GM10248 (cell line): Measurements from ENCODE around the gene PRMT9.
A peak's percentile ranks its signal among the peaks of the same experiment; 100 is the strongest.

Experiments used
- CTCF ChIA-PET: fragments of 300-600 bp; sonication (Branson Sonifier 250); formaldehyde crosslinking; extraction: SDS; loops from one replicate; lab custom pipeline; 2021; ENCODE audit warnings: antibody characterized with exemption; lab: Yijun Ruan, JAX
- POLR2A ChIA-PET: fragments of 350-650 bp; sonication (Branson Sonifier 250); formaldehyde crosslinking; extraction: SDS; loops from one replicate; lab custom pipeline; 2020; ENCODE audit warnings: antibody characterized with exemption; lab: Yijun Ruan, JAX
- DNase-seq: peaks from one replicate; pipeline ENCODE4 v3.0.0; 2012; ENCODE audit errors: extremely low spot score
- TF ChIP-seq, protein P1 (sequence below): IDR thresholded peaks from 2 replicates; pipeline ENCODE4 v1.5.1; 2012; ENCODE audit warnings: mild to moderate bottlenecking, low read depth; ENCODE audit errors: extremely low read depth, missing control alignments, control extremely low read depth

PRMT9 gene

DNA sequence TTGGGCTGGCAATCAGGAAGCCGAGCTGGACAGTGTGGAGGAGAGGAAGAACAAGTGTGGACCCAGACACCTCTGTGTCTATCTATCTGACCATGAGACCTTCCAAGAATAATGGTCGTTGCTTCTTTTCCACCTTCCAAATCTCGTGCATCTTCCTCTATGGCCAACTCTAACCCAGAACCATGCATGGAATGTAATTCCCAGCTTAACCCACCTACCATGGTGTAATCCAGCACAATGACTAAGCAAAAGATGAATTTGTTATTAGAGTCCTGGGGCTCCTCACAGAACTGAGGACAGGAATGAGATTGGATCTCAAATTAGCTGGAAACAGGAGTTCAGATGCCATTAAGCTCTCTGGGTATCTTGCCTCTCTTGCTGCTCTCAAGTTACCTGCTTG lies 84.2 kb downstream of the PRMT9 start:
- DNase-seq: no peak
- ChIA-PET CTCF (interaction anchor here (1.1 to 10.2 kb wide), 9 partner anchors 9 to 581 kb away, joined by 3 to 124 read pairs (median 5); partner anchors contain the start of gene TMEM184C), POLR2A (no interaction called here)
- TF ChIP-seq, protein P1, sequence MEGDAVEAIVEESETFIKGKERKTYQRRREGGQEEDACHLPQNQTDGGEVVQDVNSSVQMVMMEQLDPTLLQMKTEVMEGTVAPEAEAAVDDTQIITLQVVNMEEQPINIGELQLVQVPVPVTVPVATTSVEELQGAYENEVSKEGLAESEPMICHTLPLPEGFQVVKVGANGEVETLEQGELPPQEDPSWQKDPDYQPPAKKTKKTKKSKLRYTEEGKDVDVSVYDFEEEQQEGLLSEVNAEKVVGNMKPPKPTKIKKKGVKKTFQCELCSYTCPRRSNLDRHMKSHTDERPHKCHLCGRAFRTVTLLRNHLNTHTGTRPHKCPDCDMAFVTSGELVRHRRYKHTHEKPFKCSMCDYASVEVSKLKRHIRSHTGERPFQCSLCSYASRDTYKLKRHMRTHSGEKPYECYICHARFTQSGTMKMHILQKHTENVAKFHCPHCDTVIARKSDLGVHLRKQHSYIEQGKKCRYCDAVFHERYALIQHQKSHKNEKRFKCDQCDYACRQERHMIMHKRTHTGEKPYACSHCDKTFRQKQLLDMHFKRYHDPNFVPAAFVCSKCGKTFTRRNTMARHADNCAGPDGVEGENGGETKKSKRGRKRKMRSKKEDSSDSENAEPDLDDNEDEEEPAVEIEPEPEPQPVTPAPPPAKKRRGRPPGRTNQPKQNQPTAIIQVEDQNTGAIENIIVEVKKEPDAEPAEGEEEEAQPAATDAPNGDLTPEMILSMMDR: no peak

DNA sequence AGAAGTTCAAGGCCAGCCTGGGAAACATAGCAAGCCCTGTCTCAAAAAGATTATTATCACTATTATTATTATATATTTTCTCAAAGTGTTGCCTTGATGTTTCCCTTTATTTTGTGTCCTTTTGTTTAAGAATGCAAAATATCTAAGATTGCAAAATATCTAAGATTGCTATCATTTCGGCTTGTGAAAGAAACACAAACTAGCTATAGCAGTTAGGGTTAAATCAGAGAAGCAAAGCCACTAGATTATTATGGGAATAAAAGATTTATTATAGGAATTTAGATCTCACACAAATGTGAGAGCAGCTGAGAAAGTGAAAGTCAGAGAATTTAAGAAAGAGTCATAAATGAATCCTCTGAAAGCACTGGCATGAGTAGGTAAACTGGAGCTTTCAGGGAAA lies 84.8 kb downstream of the PRMT9 start:
- no peak for DNase-seq
- CTCF ChIA-PET: interaction anchor here (1.1 to 10.2 kb wide), 9 partner anchors 9 to 580 kb away, joined by 3 to 124 read pairs (median 5); partner anchors contain the start of gene TMEM184C
- TF ChIP-seq, protein P1: no peak
- POLR2A ChIA-PET: no interaction called here

DNA sequence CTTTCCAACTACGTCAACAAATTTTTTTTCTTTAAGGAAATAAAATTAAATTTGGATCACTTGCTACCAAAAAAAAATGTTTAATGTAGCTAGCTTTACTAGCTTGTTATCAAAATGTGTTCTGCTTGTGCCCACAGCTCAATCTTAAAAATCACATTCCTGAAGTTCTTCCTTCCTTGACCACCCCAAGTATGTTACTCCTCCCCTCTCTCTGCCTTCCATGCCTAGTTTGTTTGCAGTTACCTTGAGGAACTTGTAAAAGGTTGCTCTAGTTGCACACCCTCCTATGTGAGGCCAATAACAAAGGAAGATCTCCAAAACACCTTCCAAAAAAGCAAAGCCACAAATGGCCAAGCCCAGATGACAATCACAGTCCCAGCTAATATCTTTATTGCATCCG lies 86.4 kb downstream of the PRMT9 start:
- TF ChIP-seq, protein P1: no peak

DNA sequence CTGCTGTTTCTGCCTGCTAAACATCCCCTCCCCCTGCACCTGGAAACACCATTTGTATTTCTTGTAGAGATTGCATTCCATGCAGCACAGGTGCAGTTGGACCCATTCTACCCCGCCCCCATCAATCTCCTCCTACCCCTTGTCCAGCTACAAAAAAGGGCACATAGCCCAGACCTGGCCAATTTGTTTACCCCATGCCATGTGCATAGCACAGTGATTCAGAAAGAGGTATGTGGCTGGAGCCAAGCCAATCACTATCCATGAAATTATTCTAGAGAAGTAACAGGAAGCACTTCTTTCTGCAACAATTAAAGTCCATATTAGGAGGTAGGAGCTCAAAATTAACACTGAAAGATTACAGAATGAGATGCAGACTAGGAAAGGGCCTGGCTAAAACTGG lies 87.0 kb downstream of the PRMT9 start:
- TF ChIP-seq, protein P1: no peak
- no peak for DNase-seq
- CTCF ChIA-PET: interaction anchor here (1.0 to 10.2 kb wide), 13 partner anchors 8 to 436 kb away, joined by 3 to 124 read pairs (median 5); partner anchors contain the start of gene TMEM184C
- POLR2A ChIA-PET: no interaction called here

More for the DNA sequence above, 86.4 kb downstream of the PRMT9 start:
- ChIA-PET POLR2A (no interaction called here), CTCF (interaction anchor here (1.0 to 10.2 kb wide), 10 partner anchors 9 to 437 kb away, joined by 4 to 124 read pairs (median 6); no protein-coding TSS in a partner anchor)
- DNase-seq: no peak

DNA sequence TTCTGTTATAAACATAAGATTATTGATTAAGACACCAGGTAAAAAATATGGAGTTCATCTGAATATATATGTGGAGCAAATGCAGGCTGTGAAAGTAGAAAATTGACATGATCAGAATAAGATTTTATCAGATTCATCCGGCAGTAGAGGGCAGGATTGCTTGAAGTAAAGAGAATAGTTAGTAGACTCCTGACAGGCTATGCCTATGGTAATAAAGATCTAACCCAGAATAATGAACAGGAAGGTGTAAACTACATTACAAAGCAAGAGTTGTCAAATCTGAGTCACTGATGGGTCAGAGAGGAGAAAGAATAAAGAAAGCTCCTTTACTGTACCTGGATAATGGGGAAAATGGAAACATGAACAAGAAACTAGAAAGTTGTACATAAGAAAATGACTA lies 87.6 kb downstream of the PRMT9 start:
- peak; percentile 18 for DNase-seq
- ChIA-PET CTCF (interaction anchor here (0.7 to 10.2 kb wide), 13 partner anchors 7 to 578 kb away, joined by 3 to 124 read pairs (median 5); partner anchors contain the start of gene TMEM184C), POLR2A (no interaction called here)
- TF ChIP-seq, protein P1: peak; percentile 35

DNA sequence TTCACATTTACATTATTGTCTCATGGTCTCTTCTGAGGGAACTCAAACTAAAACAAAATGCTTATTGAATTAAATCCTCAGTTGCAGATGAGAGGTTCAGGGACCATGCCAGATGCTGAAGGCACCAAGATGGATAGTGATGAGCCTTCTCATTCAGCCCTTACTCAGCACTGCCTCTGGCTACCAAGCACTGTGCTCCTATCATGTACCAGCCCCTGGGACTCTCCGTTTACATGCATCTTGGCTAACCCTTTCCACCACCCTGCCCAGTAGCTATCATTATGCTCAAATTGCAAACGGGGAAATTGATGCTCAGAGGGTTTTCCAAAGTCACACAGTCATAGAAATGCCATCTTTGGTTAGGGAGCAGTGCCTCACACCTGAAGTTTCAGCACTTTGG lies 89.4 kb downstream of the PRMT9 start:
- TF ChIP-seq, protein P1: no peak
- no peak for DNase-seq
- ChIA-PET CTCF (interaction anchor here (1.2 to 10.2 kb wide), 4 partner anchors 76 to 576 kb away, joined by 4 to 124 read pairs (median 8); no protein-coding TSS in a partner anchor), POLR2A (no interaction called here)

DNA sequence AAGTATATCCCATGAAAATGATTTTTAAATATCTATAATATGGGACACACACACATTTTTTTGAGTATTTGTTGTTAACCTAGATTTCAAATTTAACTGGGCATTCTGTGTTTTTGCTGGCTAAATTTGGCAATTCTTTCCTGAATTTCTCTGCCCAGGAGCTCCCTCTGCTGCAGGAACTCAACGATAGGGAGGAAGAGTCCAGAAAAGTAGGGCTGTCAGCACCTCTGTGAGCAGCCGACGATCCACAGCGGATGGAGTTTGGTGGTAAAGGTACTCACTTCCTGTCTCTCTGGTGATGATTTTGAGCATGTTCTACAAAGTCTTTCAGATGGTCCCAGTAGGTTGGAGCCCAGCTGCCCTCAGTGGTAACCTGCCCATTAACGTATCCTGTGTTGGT lies 89.9 kb downstream of the PRMT9 start:
- TF ChIP-seq, protein P1: no peak
- no peak for DNase-seq
- POLR2A ChIA-PET: no interaction called here
- CTCF ChIA-PET: interaction anchor here (1.2 to 10.2 kb wide), 4 partner anchors 75 to 575 kb away, joined by 5 to 124 read pairs (median 13); no protein-coding TSS in a partner anchor
